Adrenal gland (tissue), 12 donors: Measurements from ENCODE around the gene TMEM97. TPM values are rescaled to one million over a fixed set of nuclear protein-coding genes. Genes with fewer than 3 reads are reported as not detected.

Source experiments
- DNase-seq, 7 donors: peaks; one replicate each; pipeline ENCODE4 v3.0.0-alpha.2; 2019 to 2020
- H3K27ac ChIP-seq, 5 donors: fragments of 200-600 bp; sonication (generic) in 4 of 5; 1 replicate in 3 of 5; 2 replicates in 2 of 5; pipeline versions ENCODE4 v1.5.1 to v1.8.0; 2016 to 2020; ENCODE audit warnings: mild to moderate bottlenecking in 1 of 5
- H3K27me3 ChIP-seq: fragments of 200-600 bp; 2 replicates; pipeline ENCODE4 v1.8.0; 2021
- H3K36me3 ChIP-seq, 2 donors: fragments of 200-600 bp; replicated peaks in 1 of 2; 1 replicate in 1 of 2; 2 replicates in 1 of 2; pipeline versions ENCODE4 v1.5.1 to v1.8.0; 2018 to 2022
- H3K4me1 ChIP-seq, 2 donors: fragments of 200-600 bp; replicated peaks in 1 of 2; 1 replicate in 1 of 2; 2 replicates in 1 of 2; pipeline versions ENCODE4 v1.5.1 to v1.8.0; 2018 to 2021
- H3K4me3 ChIP-seq, 4 donors: fragments of 200-600 bp; sonication (generic) in 3 of 4; one replicate each; pipeline ENCODE4 v1.5.1; 2016 to 2018
- H3K9me3 ChIP-seq, 3 donors: fragments of 200-600 bp; sonication (generic) in 1 of 3; replicated peaks in 1 of 3; 1 replicate in 2 of 3; 2 replicates in 1 of 3; pipeline versions ENCODE4 v1.5.1 to v1.8.0; 2016 to 2021
- POLR2A ChIP-seq, 2 donors: fragments of 450-650 bp; IDR thresholded peaks; one replicate each; pipeline ENCODE4 v1.6.1; 2017; ENCODE audit warnings: antibody characterized with exemption in 2 of 2, mild to moderate bottlenecking in 2 of 2, moderate library complexity in 1 of 2
- WGBS, 4 donors: extraction: QIAGEN DNeasy Blood & Tissue Kit in 2 of 4; methylation state at CpG; one replicate each; pipeline versions ENCODE4 v1.1.5 to v1.1.7; 2013 to 2017; 5-methylcytosine and 5-hydroxymethylcytosine counted together
- intact Hi-C, 2 donors: fragments of 100-400 bp; cut with DNase I; formaldehyde crosslinking; loops; one replicate each; pipeline versions ENCODE4 v1.14.1 to v1.15.0; 2022 to 2023
- polyA plus RNA-seq, 3 donors: library from polyadenylated mRNA; stranded (reverse); fragments of 200-250 nt in 2 of 3; fragments of 350-450 nt in 1 of 3; fragmentation: Illumina TruSeq in 1 of 3; extraction: RNeasy Lipid Tissue Mini Kit (QIAGEN cat#74804) in 1 of 3; gene quantifications; one replicate each; pipeline ENCODE4 v1.2.3, GENCODE V29; 2013 to 2014
- total RNA-seq, 9 donors: library from RNA; depleted of rRNA in 4 of 9; stranded (reverse); fragments of >200 nt in 4 of 9; fragments of 120-200 nt in 1 of 9; fragmentation: NEBNext Ultra II Directional in 1 of 9; extraction: Animal tissue kit (Norgen Biotek cat#: 25700) in 1 of 9; gene quantifications; one replicate each; pipeline versions ENCODE4 v1.1.0 to v1.2.4, GENCODE V29; 2013 to 2023
- TF ChIP-seq, protein P1 (sequence below), 6 experiments: fragments of 450-650 bp in 4 of 6; fragments of 200-600 bp in 2 of 6; sonication (generic) in 1 of 6; IDR thresholded peaks; 1 replicate in 5 of 6; 2 replicates in 1 of 6; pipeline versions ENCODE4 v1.5.1 to v1.8.0; 2016 to 2021; ENCODE audit warnings: antibody characterized with exemption in 6 of 6, mild to moderate bottlenecking in 2 of 6, moderate library complexity in 1 of 6
- donor health status: healthy with polysubstance abuse.
- donor health status: Bipolar disorder and iron deficiency.
- donor health status: DM: yes; HTN: yes; CAD: no.
- donor health status: DM: no; HTN: no; CAD: no.
- donor health status: DM: no; HTN: no; CAD: no.
- donor health status: DM: yes; HTN: yes; CAD: no.

TMEM97 gene
- total and polyA plus RNA-seq, 12 donors, result 6.5 to 779 (median 33.8) TPM

GRCh38 chr17:28364665-28365363 is 45.8 kb downstream of the TMEM97 start, which contains the start of gene SEBOX:
TSS of gene SEBOX (minus strand) at chr17:28365199. CDS start at chr17:28365151, 48 bp downstream.
- H3K4me1 ChIP-seq, result peaks cover 5 to 6% of the 10 kb centered on the region in 2 donors
- TF ChIP-seq, protein P1, sequence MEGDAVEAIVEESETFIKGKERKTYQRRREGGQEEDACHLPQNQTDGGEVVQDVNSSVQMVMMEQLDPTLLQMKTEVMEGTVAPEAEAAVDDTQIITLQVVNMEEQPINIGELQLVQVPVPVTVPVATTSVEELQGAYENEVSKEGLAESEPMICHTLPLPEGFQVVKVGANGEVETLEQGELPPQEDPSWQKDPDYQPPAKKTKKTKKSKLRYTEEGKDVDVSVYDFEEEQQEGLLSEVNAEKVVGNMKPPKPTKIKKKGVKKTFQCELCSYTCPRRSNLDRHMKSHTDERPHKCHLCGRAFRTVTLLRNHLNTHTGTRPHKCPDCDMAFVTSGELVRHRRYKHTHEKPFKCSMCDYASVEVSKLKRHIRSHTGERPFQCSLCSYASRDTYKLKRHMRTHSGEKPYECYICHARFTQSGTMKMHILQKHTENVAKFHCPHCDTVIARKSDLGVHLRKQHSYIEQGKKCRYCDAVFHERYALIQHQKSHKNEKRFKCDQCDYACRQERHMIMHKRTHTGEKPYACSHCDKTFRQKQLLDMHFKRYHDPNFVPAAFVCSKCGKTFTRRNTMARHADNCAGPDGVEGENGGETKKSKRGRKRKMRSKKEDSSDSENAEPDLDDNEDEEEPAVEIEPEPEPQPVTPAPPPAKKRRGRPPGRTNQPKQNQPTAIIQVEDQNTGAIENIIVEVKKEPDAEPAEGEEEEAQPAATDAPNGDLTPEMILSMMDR (IDR thresholded peaks at IDR 0.05), result no peak
- TF ChIP-seq POLR2A (IDR thresholded peaks at IDR 0.05), result no peak
- no peaks in the 10 kb centered on the region for H3K27me3 ChIP-seq
- peaks cover 0 to 47% of the 10 kb centered on the region in 2 donors for H3K36me3 ChIP-seq
- no peak for DNase-seq
- intact Hi-C loops, result no loop called here
- no peak within 1 kb of the TSS for H3K4me3 ChIP-seq
- H3K27ac ChIP-seq, result no peak within 1 kb of the TSS
- WGBS, 4 donors, result 89 to 94% (median 90%) methylated on average over 10 to 13 of the region's 13 CpGs
- H3K9me3 ChIP-seq, result no peaks in the 10 kb centered on the region

GRCh38 chr17:28365487-28365886 is 46.5 kb downstream of the TMEM97 start:
- Histone ChIP-seq H3K36me3 (peaks cover 0 to 41% of the 10 kb centered on the region in 2 donors), H3K27me3 (no peaks in the 10 kb centered on the region), H3K27ac (no peak overlapping the region), H3K4me3 (no peak overlapping the region), H3K4me1 (peaks cover 9 to 12% of the 10 kb centered on the region in 2 donors), H3K9me3 (no peaks in the 10 kb centered on the region)
- 81 to 92% (median 86%) methylated on average over 3 of the region's 3 CpGs for WGBS, 4 donors
- TF ChIP-seq POLR2A (IDR thresholded peaks at IDR 0.05), result no peak
- TF ChIP-seq, protein P1 (IDR thresholded peaks at IDR 0.05), result no peak
- intact Hi-C loops, result no loop called here
- DNase-seq, result no peak

- peaks cover 18 to 19% of the 10 kb centered on the region in 2 donors for H3K4me1 ChIP-seq
- WGBS, 4 donors, result 85 to 94% (median 89%) methylated on average over 1 of the region's 1 CpG; no CpG with 5 or more reads in 1 of the 4 donors
- DNase-seq, result no peak
- H3K36me3 ChIP-seq, result peaks cover 0 to 30% of the 10 kb centered on the region in 2 donors
- no peak for TF ChIP-seq POLR2A (IDR thresholded peaks at IDR 0.05)
- intact Hi-C loops, result no loop called here
- no peaks in the 10 kb centered on the region for H3K9me3 ChIP-seq
- no peak overlapping the region for H3K4me3 ChIP-seq
- H3K27ac ChIP-seq, result no peak overlapping the region
- H3K27me3 ChIP-seq, result no peaks in the 10 kb centered on the region
Measured at GRCh38 chr17:28366605-28367004, 47.6 kb downstream of the TMEM97 start.

GRCh38 chr17:28367641-28368305 is 48.8 kb downstream of the TMEM97 start:
- Histone ChIP-seq H3K27me3 (no peaks in the 10 kb centered on the region), H3K36me3 (peaks cover 0 to 19% of the 10 kb centered on the region in 2 donors), H3K27ac (no peak overlapping the region), H3K4me1 (peaks cover 25 to 30% of the 10 kb centered on the region in 2 donors), H3K4me3 (no peak overlapping the region), H3K9me3 (no peaks in the 10 kb centered on the region)
- intact Hi-C loops, result no loop called here
- TF ChIP-seq POLR2A (IDR thresholded peaks at IDR 0.05), result no peak
- TF ChIP-seq, protein P1 (IDR thresholded peaks at IDR 0.05), result no peak
- 88 to 100% (median 90%) methylated on average over 2 to 21 of the region's 21 CpGs for WGBS, 4 donors
- DNase-seq, result no peak
